Rectal smooth muscle tissue (tissue), 1 donor: ENCODE measurements around the gene ELOVL2.
A peak's percentile ranks its signal among the peaks of the same experiment; 100 is the strongest.
"Not testable (repeated sequence)": the region's sequence is repeated elsewhere in the genome, so short reads cannot be mapped to it uniquely, and the experiment has no call there.

Source experiments
- H3K27ac ChIP-seq: one replicate; pipeline ENCODE4 v1.7.0; 2013; ENCODE audit warnings: low read depth, low read length, inconsistent platforms
- H3K27me3 ChIP-seq: one replicate; pipeline ENCODE4 v1.7.0; 2013; ENCODE audit warnings: low read length; ENCODE audit not compliant: control insufficient read depth, insufficient read depth
- H3K36me3 ChIP-seq: one replicate; pipeline ENCODE4 v1.7.0; 2013; ENCODE audit warnings: low read length; ENCODE audit not compliant: control insufficient read depth, insufficient read depth
- H3K4me1 ChIP-seq: one replicate; pipeline ENCODE4 v1.7.0; 2013; ENCODE audit warnings: low read length; ENCODE audit not compliant: control insufficient read depth, insufficient read depth
- H3K4me3 ChIP-seq: one replicate; pipeline ENCODE4 v1.7.0; 2013; ENCODE audit warnings: low read length
- H3K9ac ChIP-seq: one replicate; pipeline ENCODE4 v1.7.0; 2013; ENCODE audit warnings: low read length

The ELOVL2 gene

GRCh38 chr6:11043961-11044711 lies at the start of gene ELOVL2:
TSS of gene ELOVL2 (minus strand) at chr6:11044305. CDS start at chr6:11044230, 75 bp downstream.
- H3K36me3 ChIP-seq = no peaks in the 10 kb centered on the region
- H3K9ac ChIP-seq = no peak within 1 kb of the TSS
- peak within 1 kb of the TSS; percentile 21 for H3K4me3 ChIP-seq
- peaks cover 8% of the 10 kb centered on the region for H3K27me3 ChIP-seq
- no peak within 1 kb of the TSS for H3K27ac ChIP-seq
- no peaks in the 10 kb centered on the region for H3K4me1 ChIP-seq

- H3K9ac ChIP-seq = peak overlapping the region; percentile 88
- H3K4me1 ChIP-seq = peaks cover 6% of the 10 kb centered on the region
- H3K4me3 ChIP-seq = peak overlapping the region; percentile 88
- H3K36me3 ChIP-seq = no peaks in the 10 kb centered on the region
- peak overlapping the region; percentile 92 for H3K27ac ChIP-seq
- no peaks in the 10 kb centered on the region for H3K27me3 ChIP-seq
Observed at GRCh38 chr6:11093376-11093625, 49.2 kb upstream of the ELOVL2 start.

- Histone ChIP-seq H3K36me3 (no peaks in the 10 kb centered on the region), H3K4me3 (peak overlapping the region; percentile 88)
Observed at GRCh38 chr6:11092668-11093375, 48.7 kb upstream of the ELOVL2 start.

GRCh38 chr6:11091141-11091540 lies 47.0 kb upstream of the ELOVL2 start:
- not testable (repeated sequence) for H3K36me3 ChIP-seq, H3K4me1 ChIP-seq, H3K4me3 ChIP-seq, H3K27ac ChIP-seq, H3K27me3 ChIP-seq, H3K9ac ChIP-seq

More at GRCh38 chr6:11092668-11093375, 48.7 kb upstream of the ELOVL2 start:
- H3K9ac ChIP-seq = peak overlapping the region; percentile 88
- no peaks in the 10 kb centered on the region for H3K27me3 ChIP-seq
- H3K4me1 ChIP-seq = peaks cover 6% of the 10 kb centered on the region
- H3K27ac ChIP-seq = peak overlapping the region; percentile 92

- H3K4me1 ChIP-seq = peaks cover 2% of the 10 kb centered on the region
- H3K36me3 ChIP-seq = no peaks in the 10 kb centered on the region
- H3K27me3 ChIP-seq = no peaks in the 10 kb centered on the region
- H3K9ac ChIP-seq = no peak overlapping the region
- H3K4me3 ChIP-seq = no peak overlapping the region
- no peak overlapping the region for H3K27ac ChIP-seq
Observed at GRCh38 chr6:11089695-11090094, 45.6 kb upstream of the ELOVL2 start.

GRCh38 chr6:11087141-11087812 lies 43.2 kb upstream of the ELOVL2 start:
- H3K4me1 ChIP-seq, H3K27ac ChIP-seq, H3K9ac ChIP-seq, H3K4me3 ChIP-seq, H3K27me3 ChIP-seq, H3K36me3 ChIP-seq: not testable (repeated sequence)

GRCh38 chr6:11085758-11086435 lies 41.8 kb upstream of the ELOVL2 start:
- Histone ChIP-seq H3K4me1 (no peaks in the 10 kb centered on the region), H3K4me3 (no peak overlapping the region), H3K9ac (no peak overlapping the region), H3K27me3 (no peaks in the 10 kb centered on the region), H3K36me3 (no peaks in the 10 kb centered on the region), H3K27ac (no peak overlapping the region)

- no peaks in the 10 kb centered on the region for H3K27me3 ChIP-seq
- no peak overlapping the region for H3K4me3 ChIP-seq
- no peak overlapping the region for H3K27ac ChIP-seq
- H3K36me3 ChIP-seq = no peaks in the 10 kb centered on the region
- H3K4me1 ChIP-seq = no peaks in the 10 kb centered on the region
- no peak overlapping the region for H3K9ac ChIP-seq
Observed at GRCh38 chr6:11083956-11084355, 39.9 kb upstream of the ELOVL2 start.

- no peaks in the 10 kb centered on the region for H3K36me3 ChIP-seq
- no peak overlapping the region for H3K27ac ChIP-seq
- H3K4me1 ChIP-seq = no peaks in the 10 kb centered on the region
- H3K9ac ChIP-seq = no peak overlapping the region
- H3K4me3 ChIP-seq = no peak overlapping the region
- H3K27me3 ChIP-seq = no peaks in the 10 kb centered on the region
Observed at GRCh38 chr6:11083491-11083890, 39.4 kb upstream of the ELOVL2 start.

GRCh38 chr6:11080296-11080695 lies 36.2 kb upstream of the ELOVL2 start:
- no peaks in the 10 kb centered on the region for H3K36me3 ChIP-seq
- H3K9ac ChIP-seq = no peak overlapping the region
- no peak overlapping the region for H3K4me3 ChIP-seq
- H3K4me1 ChIP-seq = no peaks in the 10 kb centered on the region
- no peak overlapping the region for H3K27ac ChIP-seq
- no peaks in the 10 kb centered on the region for H3K27me3 ChIP-seq

GRCh38 chr6:11078266-11078665 lies 34.2 kb upstream of the ELOVL2 start:
- Histone ChIP-seq H3K4me1 (no peaks in the 10 kb centered on the region), H3K36me3 (no peaks in the 10 kb centered on the region), H3K9ac (no peak overlapping the region), H3K27ac (no peak overlapping the region), H3K27me3 (no peaks in the 10 kb centered on the region), H3K4me3 (no peak overlapping the region)

- H3K27me3 ChIP-seq = no peaks in the 10 kb centered on the region
- H3K27ac ChIP-seq = no peak overlapping the region
- H3K9ac ChIP-seq = no peak overlapping the region
- H3K4me1 ChIP-seq = no peaks in the 10 kb centered on the region
- no peak overlapping the region for H3K4me3 ChIP-seq
- H3K36me3 ChIP-seq = no peaks in the 10 kb centered on the region
Observed at GRCh38 chr6:11076540-11076939, 32.4 kb upstream of the ELOVL2 start.
